RWPE1 (cell line): Measurements from ENCODE around the gene LDHD.
"Not testable (repeated sequence)": the region's sequence is repeated elsewhere in the genome, so short reads cannot be mapped to it uniquely, and the experiment has no call there.

Source experiments
- CTCF ChIA-PET: fragments of 350-600 bp; sonication (Branson Sonifier 250); formaldehyde crosslinking; extraction: SDS; loops from one replicate; lab custom pipeline; 2021; lab: Yijun Ruan, JAX
- POLR2A ChIA-PET: fragments of 400-600 bp; formaldehyde crosslinking; extraction: SDS; loops from one replicate; lab custom pipeline; 2020; ENCODE audit warnings: antibody characterized with exemption; ENCODE audit not compliant: low non-redundant PET; lab: Yijun Ruan, JAX
- DNase-seq: peaks from one replicate; pipeline ENCODE4 v3.0.0; 2012; ENCODE audit warnings: low spot score
- H3K27ac ChIP-seq: fragments of 450-650 bp; 2 replicates; pipeline ENCODE4 v1.5.1; 2017
- TF ChIP-seq, protein P1 (sequence below): fragments of 450-650 bp; conservative IDR thresholded peaks from 2 replicates; pipeline ENCODE4 v1.5.1; 2017; ENCODE audit warnings: low read depth, mild to moderate bottlenecking

The LDHD gene

DNA sequence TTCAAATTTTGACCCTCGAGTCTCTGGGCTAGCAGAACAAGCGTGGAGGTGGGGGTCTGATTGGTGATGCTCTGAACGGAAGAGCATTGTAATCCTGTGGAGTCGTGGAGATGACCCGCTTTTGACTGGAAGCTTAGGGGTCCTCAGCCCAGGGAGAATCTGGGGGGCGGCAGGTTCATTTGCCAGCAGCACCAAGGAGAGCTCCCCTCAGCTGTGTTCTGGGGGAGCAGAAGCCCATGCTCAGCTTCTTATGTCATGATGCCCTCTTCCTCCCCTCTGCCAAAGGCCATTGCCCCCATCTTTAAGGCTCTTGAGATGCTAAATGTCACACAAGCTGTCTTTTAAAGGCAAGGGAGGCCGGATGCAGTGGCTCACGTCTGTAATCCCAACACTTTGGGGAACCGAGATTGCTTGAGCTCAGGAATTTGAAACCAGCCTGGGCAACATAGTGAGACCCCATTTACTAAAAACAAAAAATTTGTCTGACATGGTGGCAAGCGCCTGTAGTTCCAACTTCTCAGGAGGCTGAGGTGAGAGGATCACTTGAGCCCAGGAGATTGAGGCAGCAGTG, 19.3 kb downstream of the LDHD start:
- no peak overlapping the region for H3K27ac ChIP-seq
- TF ChIP-seq, protein P1, sequence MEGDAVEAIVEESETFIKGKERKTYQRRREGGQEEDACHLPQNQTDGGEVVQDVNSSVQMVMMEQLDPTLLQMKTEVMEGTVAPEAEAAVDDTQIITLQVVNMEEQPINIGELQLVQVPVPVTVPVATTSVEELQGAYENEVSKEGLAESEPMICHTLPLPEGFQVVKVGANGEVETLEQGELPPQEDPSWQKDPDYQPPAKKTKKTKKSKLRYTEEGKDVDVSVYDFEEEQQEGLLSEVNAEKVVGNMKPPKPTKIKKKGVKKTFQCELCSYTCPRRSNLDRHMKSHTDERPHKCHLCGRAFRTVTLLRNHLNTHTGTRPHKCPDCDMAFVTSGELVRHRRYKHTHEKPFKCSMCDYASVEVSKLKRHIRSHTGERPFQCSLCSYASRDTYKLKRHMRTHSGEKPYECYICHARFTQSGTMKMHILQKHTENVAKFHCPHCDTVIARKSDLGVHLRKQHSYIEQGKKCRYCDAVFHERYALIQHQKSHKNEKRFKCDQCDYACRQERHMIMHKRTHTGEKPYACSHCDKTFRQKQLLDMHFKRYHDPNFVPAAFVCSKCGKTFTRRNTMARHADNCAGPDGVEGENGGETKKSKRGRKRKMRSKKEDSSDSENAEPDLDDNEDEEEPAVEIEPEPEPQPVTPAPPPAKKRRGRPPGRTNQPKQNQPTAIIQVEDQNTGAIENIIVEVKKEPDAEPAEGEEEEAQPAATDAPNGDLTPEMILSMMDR, result no peak
- ChIA-PET POLR2A (no interaction called here), CTCF (interaction anchor here (0.6 to 1.8 kb wide), 5 partner anchors 11 to 487 kb away, joined by 3 to 6 read pairs (median 5); no protein-coding TSS in a partner anchor)
- DNase-seq, result no peak

- TF ChIP-seq, protein P1, result no peak
- no peak overlapping the region for H3K27ac ChIP-seq
- CTCF ChIA-PET, result interaction anchor here (0.6 to 1.5 kb wide), 5 partner anchors 9 to 1863 kb away, joined by 3 to 5 read pairs (median 3); no protein-coding TSS in a partner anchor
- POLR2A ChIA-PET, result no interaction called here
- peak; percentile 84 for DNase-seq
Measured at GRCh38 chr16:75096656-75097055, 19.9 kb downstream of the LDHD start.

- TF ChIP-seq, protein P1, result no peak
- POLR2A ChIA-PET, result no interaction called here
Measured at GRCh38 chr16:75095204-75095621, 21.4 kb downstream of the LDHD start.

GRCh38 chr16:75093598-75094540, 22.7 kb downstream of the LDHD start:
- TF ChIP-seq, protein P1, result no peak
- H3K27ac ChIP-seq, result no peak overlapping the region
- POLR2A ChIA-PET, result no interaction called here
- DNase-seq, result no peak
- CTCF ChIA-PET, result interaction anchor here (0.8 kb wide), 1 partner anchor 95 kb away, joined by 5 read pairs; the partner anchor contains the start of gene ZNRF1

More at GRCh38 chr16:75095204-75095621, 21.4 kb downstream of the LDHD start:
- no peak overlapping the region; the same call in 1 of the 2 replicates for H3K27ac ChIP-seq
- CTCF ChIA-PET, result no interaction called here
- DNase-seq, result no peak

DNA sequence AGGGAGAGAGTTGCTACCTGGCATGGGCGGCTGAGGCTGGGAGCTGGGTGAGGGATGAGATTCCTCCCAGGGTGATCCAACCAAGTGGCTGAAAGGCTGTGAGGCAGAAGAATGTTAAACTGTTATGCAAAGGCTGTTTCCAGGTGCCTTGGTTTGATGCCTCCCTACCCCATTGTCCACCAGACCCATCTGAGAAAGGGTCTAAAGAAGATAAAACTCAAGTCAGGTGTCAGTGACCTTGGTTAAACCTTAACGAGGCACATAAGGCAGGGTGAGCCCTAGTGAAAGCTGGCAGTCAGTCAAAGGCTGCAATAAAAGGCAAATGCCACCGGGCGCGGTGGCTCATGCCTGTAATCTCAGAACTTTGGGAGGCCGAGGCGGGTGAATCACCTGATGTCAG, 23.8 kb downstream of the LDHD start:
- CTCF ChIA-PET, result no interaction called here
- TF ChIP-seq, protein P1, result no peak
- POLR2A ChIA-PET, result no interaction called here
- no peak for DNase-seq
- no peak overlapping the region for H3K27ac ChIP-seq

GRCh38 chr16:75091619-75092018, 25.0 kb downstream of the LDHD start:
- DNase-seq, POLR2A ChIA-PET, H3K27ac ChIP-seq: not testable (repeated sequence)
- CTCF ChIA-PET, result interaction anchor here (0.6 kb wide), 2 partner anchors 38 to 92 kb away, joined by 4 read pairs; no protein-coding TSS in a partner anchor

GRCh38 chr16:75090899-75091298, 25.7 kb downstream of the LDHD start:
- DNase-seq, POLR2A ChIA-PET: not testable (repeated sequence)
- peak overlapping the region; percentile 8; the same call in 1 of the 2 replicates for H3K27ac ChIP-seq
- CTCF ChIA-PET, result interaction anchor here (0.6 to 0.8 kb wide), 3 partner anchors 19 to 91 kb away, joined by 3 to 4 read pairs (median 4); no protein-coding TSS in a partner anchor
